ENCODE results near the gene SOX8.

SOX8 gene

GRCh38 chr16:989354-989814 lies 7.8 kb downstream of the SOX8 start:
- no peak for DNase-seq

- no peak for DNase-seq
These were observed 9.1 kb downstream of the SOX8 start for GRCh38 chr16:990516-991291.

GRCh38 chr16:991345-991744 lies 9.8 kb downstream of the SOX8 start:
- DNase-seq: no peak

DNA sequence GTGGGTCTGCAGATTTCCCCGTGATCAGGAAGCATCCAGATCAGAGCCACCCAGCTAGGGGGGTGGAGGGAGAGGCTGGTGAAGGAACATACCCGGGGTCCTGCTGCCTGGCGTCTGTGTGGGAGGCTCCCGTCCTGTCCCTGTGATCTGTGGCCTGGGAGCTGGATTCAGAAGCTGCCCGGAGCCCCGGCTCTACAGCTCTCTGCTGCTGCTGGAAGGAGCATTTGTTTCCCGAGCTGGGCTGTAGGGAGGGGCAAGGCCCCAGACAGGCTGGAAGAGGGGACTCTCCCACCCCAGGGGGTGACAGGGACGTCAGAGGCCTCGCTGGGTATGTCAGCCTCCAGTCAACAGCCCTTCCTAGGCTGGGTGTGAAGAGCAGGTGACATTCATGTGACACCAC lies 10.2 kb downstream of the SOX8 start:
- no peak for DNase-seq

DNA sequence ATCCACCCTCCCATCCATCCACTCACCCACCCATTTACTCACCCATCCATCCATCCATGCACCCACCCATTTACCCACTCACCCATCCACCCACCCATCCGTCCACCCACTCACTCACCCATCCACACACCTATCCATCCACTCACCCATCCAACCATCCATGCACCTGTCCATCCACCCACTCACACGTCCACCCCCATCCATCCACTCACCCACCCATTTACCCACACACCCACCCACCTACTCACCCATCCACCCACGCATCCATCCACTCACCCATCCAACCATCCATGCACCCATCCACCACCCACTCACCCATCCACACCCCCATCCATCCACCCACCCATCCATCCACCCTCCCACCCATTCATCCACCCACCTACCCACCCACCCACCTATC lies 12.2 kb downstream of the SOX8 start:
- no peak for DNase-seq

GRCh38 chr16:995087-995486 lies 13.5 kb downstream of the SOX8 start:
- DNase-seq: no peak

DNA sequence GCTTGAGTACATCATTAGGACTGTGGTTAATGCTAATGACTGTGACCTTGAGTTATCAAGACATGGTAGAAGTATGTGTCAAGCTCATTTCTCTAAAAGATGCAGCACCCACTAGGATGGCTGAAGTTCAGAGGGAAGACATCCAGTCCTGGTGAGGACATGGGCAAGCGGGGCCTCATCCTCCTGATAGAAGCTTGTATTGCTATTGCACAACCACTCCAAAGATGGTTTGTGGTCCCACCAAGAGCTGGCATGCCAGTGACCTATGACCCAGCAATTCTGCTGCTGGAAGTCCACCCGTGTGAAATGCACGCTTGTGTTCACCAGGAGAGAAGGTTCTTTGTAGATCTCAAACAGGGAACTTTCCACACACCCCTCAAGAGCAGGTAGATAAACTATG lies 14.2 kb downstream of the SOX8 start:
- no peak for DNase-seq

- peak; percentile 52 for DNase-seq
These were observed 15.1 kb downstream of the SOX8 start for GRCh38 chr16:996681-997080.

DNA sequence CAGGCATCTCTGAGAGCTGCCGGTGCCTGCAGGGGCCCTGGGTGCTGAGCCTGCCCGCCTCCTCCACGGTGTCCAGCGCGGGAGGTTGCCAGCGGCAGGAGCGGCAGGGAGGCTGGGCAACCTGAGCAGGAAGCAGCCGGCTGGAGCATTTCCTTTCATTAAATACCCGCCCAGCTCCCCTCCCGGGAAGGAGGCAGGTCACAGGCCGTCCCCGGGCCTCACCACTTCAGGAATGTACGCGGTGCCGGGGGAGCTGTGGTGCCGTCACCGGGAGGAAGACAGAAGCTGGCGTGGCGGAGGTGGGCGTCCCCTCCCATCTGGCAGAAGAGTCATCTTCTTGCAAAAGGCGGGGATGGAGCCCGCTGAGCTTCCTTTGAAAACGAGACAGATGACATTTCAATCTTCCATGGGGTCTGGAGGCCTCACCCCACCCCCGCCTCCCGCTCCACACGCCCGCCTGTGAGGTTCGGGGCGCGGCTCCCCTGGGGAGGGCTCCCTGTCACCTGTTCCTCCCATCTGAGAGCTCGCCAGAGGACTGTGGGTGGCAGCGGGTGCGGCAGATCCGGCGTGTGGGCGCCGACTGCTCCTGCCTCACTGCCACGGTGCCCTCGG lies 16.0 kb downstream of the SOX8 start:
- peak; percentile 65 for DNase-seq

DNA sequence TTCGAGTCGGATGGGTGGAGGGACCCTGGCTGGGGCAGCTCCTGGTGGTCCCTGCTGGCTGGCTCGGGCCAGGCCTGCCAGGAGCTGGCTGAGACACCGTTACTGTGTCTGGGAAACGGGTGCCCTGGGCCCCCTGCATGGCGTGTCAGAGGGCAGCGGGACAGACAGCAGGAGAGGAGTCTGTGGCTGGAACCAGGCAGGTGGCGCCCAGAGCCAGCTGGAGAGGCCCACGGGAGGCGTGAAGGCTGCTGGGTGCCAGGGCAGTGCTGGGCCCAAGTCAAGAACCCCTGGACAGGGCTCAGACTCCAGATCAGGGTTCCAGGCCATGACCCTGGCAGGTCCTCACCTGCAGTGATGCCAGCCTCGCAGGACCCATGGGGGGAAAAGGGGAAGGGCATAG lies 16.6 kb downstream of the SOX8 start:
- DNase-seq: no peak

GRCh38 chr16:998615-999014 lies 17.0 kb downstream of the SOX8 start:
- DNase-seq: no peak

GRCh38 chr16:999677-1000076 lies 18.1 kb downstream of the SOX8 start:
- DNase-seq: no peak

DNA sequence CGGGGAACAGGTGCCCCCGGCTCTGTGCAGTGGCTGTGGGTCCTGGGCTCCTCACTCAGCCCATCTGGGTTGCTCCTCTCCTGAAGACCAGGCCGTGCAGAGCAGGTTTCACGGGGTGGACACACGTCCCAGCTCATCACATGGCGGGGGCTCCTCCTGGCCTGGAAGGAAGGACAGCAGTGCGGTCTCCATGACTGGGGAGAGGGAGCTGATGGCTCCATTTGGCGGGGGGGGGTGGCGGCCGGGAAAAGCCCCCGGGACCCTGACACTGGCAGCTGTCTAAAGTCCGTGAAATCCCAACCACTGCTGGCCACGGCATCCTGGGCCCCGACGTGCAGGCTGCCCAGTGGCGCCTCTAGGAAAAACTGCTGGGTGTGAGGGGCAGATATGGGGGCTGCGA lies 19.0 kb downstream of the SOX8 start:
- DNase-seq: no peak

DNA sequence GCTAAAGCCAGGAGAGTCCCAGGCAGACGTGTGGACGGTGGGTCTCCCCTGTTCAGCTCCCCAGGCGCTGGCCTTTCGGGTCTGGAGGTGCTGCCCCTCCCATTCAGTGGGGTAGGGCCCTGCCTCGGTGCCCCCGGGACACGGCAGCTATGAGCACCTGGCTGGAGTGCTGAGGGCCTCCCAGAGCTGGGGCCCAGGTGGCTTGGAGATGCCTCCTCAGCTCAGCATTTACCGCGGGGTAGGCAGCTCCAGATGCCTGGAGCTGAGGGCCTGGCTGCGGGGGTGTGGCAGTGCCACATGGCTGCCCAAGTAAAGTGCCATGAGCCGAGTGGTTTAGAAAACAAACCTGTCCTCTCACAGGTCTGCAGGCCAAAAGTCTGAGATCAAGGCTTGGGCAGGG lies 19.5 kb downstream of the SOX8 start:
- DNase-seq: no peak

- DNase-seq: peak; percentile 41
These were observed 21.0 kb downstream of the SOX8 start for GRCh38 chr16:1002399-1003166.

GRCh38 chr16:1003391-1004347 lies 22.1 kb downstream of the SOX8 start:
- peak; percentile 56 for DNase-seq

DNA sequence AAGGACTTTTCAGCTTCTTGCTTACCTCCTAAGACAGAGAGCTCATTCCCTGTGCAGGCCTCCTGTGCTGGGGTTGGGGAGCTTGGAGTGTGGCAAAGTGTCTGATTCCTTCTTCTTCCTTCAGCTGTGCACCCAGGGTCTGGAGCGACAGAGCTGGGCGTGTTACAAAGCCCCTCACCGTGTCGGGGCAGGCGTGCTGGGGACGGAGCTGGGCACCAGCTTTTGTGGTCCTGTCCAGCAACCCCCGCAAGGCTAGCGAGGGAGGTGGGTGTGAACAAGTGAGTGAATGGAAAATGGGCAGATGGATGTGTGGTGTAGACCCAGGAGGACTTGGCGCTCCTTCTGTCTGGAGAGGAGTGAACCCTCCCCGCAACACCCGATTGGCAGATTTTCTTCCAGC lies 23.7 kb downstream of the SOX8 start:
- DNase-seq: no peak

- DNase-seq: no peak
These were observed 25.2 kb downstream of the SOX8 start for GRCh38 chr16:1006781-1007180.

DNA sequence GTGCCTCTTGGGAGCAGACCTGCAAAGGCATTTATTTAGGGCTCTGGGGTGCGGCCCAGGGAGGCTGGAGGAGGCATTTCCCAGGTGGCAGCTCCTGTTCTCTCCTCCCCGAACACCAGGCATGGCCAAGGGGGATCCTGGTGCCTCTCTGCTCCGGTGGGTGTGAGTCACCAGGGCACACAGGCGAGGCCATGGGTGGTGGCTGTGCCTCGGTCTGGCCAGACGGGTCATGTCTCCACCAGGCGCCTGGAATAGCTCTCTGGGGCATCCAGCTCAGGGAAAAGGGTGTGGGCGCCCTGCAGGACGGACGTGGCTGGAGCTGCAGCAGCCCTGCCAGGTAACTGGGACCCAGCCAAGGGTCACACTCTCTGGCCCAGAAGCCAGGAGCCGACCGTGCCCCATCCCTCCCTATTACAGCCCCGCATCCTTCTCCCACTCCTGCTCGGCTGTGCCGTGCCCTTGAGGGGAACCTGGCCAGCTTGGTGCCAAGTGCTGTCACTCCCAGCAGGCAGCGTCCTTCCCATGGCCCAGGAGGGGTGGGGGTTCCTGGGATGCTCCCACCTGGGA lies 25.8 kb downstream of the SOX8 start:
- DNase-seq: no peak

DNA sequence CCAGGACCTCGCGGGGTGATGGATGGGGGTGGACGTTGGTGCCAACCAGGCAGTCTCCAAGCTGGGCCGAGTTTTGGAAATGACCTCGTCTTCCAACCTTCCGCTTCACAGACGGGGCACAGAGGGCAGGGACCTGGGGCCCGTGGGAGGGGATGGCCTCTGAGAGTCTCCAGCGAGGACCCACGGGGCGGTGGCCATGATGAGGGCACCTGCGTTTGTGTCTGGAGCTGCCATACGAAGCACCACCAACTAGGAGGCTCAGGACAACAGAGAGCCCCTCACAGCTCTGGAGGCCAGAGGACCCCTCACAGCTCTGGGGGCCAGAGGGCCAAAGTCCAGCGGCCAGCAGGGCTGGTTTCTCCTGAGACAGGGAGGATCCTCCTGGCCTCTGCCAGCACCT lies 26.5 kb downstream of the SOX8 start:
- no peak for DNase-seq

DNA sequence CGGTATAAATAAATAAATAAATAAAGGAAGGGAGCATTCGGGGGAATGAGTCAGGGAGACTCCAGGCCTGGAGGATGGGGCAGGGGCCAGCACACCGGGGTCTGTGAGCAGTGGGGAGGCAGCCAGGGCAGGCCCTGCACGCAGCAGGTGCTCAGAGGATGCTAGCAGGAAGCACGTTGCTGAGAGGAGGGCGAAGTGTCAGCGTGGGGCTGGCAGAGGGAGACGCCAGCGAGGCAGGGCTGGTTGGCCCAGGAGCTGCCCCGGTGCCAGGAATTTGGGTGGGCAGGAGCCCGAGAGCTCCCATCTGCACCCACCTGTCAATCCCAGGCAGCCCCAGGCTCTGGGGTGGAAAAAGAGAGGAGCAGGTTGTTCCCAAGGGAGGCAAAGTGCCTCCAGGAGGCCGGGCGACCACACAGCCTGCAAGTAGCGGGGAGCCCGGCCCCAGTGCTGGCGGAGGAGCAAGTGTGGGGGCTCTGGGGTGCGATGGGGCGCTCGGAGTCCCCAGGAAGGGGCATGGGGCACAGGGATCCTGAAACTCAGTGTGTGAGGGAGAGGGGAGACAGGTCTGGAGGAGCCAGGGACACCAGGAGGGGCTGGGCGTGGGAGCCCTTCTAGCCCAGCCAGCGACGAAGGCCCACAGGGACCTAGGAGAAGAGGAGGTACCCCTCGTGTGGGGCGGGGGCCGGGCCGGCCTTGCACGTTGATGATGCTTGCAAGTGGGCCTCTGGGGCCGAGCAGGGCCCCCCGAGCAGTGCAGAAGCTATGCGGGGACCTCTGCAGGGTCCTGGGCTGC lies 28.0 kb downstream of the SOX8 start:
- no peak for DNase-seq

- no peak for DNase-seq
These were observed 28.7 kb downstream of the SOX8 start for GRCh38 chr16:1010251-1010650.
